Measurements from ENCODE around the gene FBXW2. TPM values are rescaled to one million over a fixed set of nuclear protein-coding genes. Genes with fewer than 3 reads are reported as not detected.

The FBXW2 gene
- total RNA-seq, 1 experiment from 2014 or later = 46.0 TPM

- Histone ChIP-seq H3K36me3 (ENCODE audit: control insufficient read depth, insufficient read depth, low read length) (peaks cover 8% of the 10 kb centered on the region), H3K27ac (ENCODE audit: low read length) (no peak overlapping the region), H3K27me3 (ENCODE audit: control insufficient read depth, insufficient read depth, low read length) (no peaks in the 10 kb centered on the region), H3K4me3 (ENCODE audit: low read depth in 2 of 2, low read length in 2 of 2) (no peak overlapping the region), H3K4me1 (ENCODE audit: control insufficient read depth, insufficient read depth, low read length) (peaks cover 5% of the 10 kb centered on the region; the same call in 1 of the 2 replicates), H3K9me3 (ENCODE audit: control insufficient read depth, insufficient read depth, low read depth, low read length) (no peaks in the 10 kb centered on the region)
- TF ChIP-seq SIN3A (IDR thresholded peaks at IDR 0.05; ENCODE audit: borderline replicate concordance, insufficient read depth, low read depth, low read length) (no peak), TCF7L2 (IDR thresholded peaks at IDR 0.05; ENCODE audit: low read depth, low read length) (no peak), POLR2AphosphoS5 (IDR thresholded peaks at IDR 0.05; ENCODE audit: low read depth, low read length) (no peak)
- TF ChIP-seq, protein P1, sequence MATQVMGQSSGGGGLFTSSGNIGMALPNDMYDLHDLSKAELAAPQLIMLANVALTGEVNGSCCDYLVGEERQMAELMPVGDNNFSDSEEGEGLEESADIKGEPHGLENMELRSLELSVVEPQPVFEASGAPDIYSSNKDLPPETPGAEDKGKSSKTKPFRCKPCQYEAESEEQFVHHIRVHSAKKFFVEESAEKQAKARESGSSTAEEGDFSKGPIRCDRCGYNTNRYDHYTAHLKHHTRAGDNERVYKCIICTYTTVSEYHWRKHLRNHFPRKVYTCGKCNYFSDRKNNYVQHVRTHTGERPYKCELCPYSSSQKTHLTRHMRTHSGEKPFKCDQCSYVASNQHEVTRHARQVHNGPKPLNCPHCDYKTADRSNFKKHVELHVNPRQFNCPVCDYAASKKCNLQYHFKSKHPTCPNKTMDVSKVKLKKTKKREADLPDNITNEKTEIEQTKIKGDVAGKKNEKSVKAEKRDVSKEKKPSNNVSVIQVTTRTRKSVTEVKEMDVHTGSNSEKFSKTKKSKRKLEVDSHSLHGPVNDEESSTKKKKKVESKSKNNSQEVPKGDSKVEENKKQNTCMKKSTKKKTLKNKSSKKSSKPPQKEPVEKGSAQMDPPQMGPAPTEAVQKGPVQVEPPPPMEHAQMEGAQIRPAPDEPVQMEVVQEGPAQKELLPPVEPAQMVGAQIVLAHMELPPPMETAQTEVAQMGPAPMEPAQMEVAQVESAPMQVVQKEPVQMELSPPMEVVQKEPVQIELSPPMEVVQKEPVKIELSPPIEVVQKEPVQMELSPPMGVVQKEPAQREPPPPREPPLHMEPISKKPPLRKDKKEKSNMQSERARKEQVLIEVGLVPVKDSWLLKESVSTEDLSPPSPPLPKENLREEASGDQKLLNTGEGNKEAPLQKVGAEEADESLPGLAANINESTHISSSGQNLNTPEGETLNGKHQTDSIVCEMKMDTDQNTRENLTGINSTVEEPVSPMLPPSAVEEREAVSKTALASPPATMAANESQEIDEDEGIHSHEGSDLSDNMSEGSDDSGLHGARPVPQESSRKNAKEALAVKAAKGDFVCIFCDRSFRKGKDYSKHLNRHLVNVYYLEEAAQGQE (IDR thresholded peaks at IDR 0.05; ENCODE audit: insufficient read depth in 1 of 2, low read depth in 2 of 2, low read length in 1 of 2) = no peak
- TF ChIP-seq, protein P2, sequence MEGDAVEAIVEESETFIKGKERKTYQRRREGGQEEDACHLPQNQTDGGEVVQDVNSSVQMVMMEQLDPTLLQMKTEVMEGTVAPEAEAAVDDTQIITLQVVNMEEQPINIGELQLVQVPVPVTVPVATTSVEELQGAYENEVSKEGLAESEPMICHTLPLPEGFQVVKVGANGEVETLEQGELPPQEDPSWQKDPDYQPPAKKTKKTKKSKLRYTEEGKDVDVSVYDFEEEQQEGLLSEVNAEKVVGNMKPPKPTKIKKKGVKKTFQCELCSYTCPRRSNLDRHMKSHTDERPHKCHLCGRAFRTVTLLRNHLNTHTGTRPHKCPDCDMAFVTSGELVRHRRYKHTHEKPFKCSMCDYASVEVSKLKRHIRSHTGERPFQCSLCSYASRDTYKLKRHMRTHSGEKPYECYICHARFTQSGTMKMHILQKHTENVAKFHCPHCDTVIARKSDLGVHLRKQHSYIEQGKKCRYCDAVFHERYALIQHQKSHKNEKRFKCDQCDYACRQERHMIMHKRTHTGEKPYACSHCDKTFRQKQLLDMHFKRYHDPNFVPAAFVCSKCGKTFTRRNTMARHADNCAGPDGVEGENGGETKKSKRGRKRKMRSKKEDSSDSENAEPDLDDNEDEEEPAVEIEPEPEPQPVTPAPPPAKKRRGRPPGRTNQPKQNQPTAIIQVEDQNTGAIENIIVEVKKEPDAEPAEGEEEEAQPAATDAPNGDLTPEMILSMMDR (IDR thresholded peaks at IDR 0.05) = no peak
- POLR2A ChIA-PET = no interaction called here
- in situ Hi-C loops (cut with HindIII; ENCODE audit: low pct_unique_long_range_greater_than_20kb, low sequenced_read_pairs) = no loop called here
- ATAC-seq = no peak
- CTCF ChIA-PET = interaction anchor here (0.6 kb wide), 1 partner anchor 216 kb away, joined by 3 read pairs; no protein-coding TSS in a partner anchor
- intact Hi-C loops (cut with micrococcal nuclease; ENCODE audit: unreplicated experiment) = no loop called here
- DNase-seq (ENCODE audit: low read depth, low spot score) = no peak
- BruUV-seq (replicated peaks) = no TSS peak
Measured at GRCh38 chr9:120837921-120838320, 44.7 kb upstream of the FBXW2 start.

DNA sequence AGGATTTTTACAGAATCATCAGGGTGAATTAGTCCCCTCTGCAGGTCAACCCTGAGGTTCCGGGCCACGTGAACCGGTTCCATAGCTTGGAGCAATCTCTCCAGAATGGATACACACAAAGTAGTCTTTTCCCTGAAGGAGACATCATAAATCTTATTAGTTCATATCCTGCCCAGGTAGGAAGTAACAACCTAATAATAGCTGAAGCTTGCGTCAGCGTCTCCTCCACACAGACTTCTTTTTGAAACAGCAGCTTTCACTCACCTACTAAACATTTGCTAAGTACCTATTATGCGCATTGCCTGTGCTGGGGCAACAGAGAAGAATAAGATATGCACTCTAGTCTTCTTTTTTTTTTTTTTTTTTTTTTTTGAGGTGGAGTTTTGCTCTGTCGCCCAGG is 40.1 kb upstream of the FBXW2 start:
- in situ Hi-C loops (cut with HindIII; ENCODE audit: low pct_unique_long_range_greater_than_20kb, low sequenced_read_pairs) (no loop called here), intact Hi-C loops (cut with micrococcal nuclease; ENCODE audit: unreplicated experiment) (no loop called here)
- Histone ChIP-seq H3K27me3 (ENCODE audit: control insufficient read depth, insufficient read depth, low read length) (no peaks in the 10 kb centered on the region), H3K36me3 (ENCODE audit: control insufficient read depth, insufficient read depth, low read length) (peaks cover 18% of the 10 kb centered on the region; the same call in 1 of the 2 replicates), H3K27ac (ENCODE audit: low read length) (no peak overlapping the region), H3K4me3 (ENCODE audit: low read depth in 2 of 2, low read length in 2 of 2) (no peak overlapping the region), H3K9me3 (ENCODE audit: control insufficient read depth, insufficient read depth, low read depth, low read length) (no peaks in the 10 kb centered on the region), H3K4me1 (ENCODE audit: control insufficient read depth, insufficient read depth, low read length) (no peaks in the 10 kb centered on the region)
- ChIA-PET CTCF (no interaction called here), POLR2A (no interaction called here)
- DNase-seq (ENCODE audit: low read depth, low spot score) (no peak), ATAC-seq (no peak)
- BruUV-seq (replicated peaks) = no TSS peak
- no peak for TF ChIP-seq SIN3A (IDR thresholded peaks at IDR 0.05; ENCODE audit: borderline replicate concordance, insufficient read depth, low read depth, low read length)
- no peak for TF ChIP-seq TCF7L2 (IDR thresholded peaks at IDR 0.05; ENCODE audit: low read depth, low read length)

DNA sequence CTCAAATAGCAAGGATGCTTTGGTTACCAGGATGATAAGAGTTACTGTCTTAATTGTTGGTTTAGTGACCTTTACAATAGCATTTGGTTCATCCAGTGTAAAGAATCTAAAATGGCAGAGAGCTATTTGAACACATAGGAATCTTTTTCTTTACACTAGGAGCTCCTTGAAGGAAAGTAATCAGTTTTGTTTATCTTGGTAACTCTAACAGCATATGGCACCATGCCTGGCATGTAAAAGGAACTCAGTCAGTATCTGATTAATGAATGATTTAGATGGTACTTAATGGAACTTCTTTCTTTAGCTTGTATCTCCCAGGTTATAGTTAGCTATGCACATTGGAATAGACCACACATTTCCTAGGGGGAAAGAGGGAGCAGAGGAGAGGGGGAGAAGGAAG is 39.6 kb upstream of the FBXW2 start:
- no peaks in the 10 kb centered on the region for H3K9me3 ChIP-seq (ENCODE audit: control insufficient read depth, insufficient read depth, low read depth, low read length)
- no peaks in the 10 kb centered on the region for H3K27me3 ChIP-seq (ENCODE audit: control insufficient read depth, insufficient read depth, low read length)
- BruUV-seq (replicated peaks) = no TSS peak
- no peak overlapping the region for H3K4me3 ChIP-seq (ENCODE audit: low read depth in 2 of 2, low read length in 2 of 2)
- no peak overlapping the region for H3K27ac ChIP-seq (ENCODE audit: low read length)
- CTCF ChIA-PET = no interaction called here
- intact Hi-C loops (cut with micrococcal nuclease; ENCODE audit: unreplicated experiment) = no loop called here
- no peaks in the 10 kb centered on the region for H3K4me1 ChIP-seq (ENCODE audit: control insufficient read depth, insufficient read depth, low read length)
- TF ChIP-seq POLR2AphosphoS5 (IDR thresholded peaks at IDR 0.05; ENCODE audit: low read depth, low read length) (no peak), SIN3A (IDR thresholded peaks at IDR 0.05; ENCODE audit: borderline replicate concordance, insufficient read depth, low read depth, low read length) (no peak), TCF7L2 (IDR thresholded peaks at IDR 0.05; ENCODE audit: low read depth, low read length) (no peak)
- TF ChIP-seq, protein P2 (IDR thresholded peaks at IDR 0.05) = no peak
- TF ChIP-seq, protein P1 (IDR thresholded peaks at IDR 0.05; ENCODE audit: insufficient read depth in 1 of 2, low read depth in 2 of 2, low read length in 1 of 2) = no peak
- in situ Hi-C loops (cut with HindIII; ENCODE audit: low pct_unique_long_range_greater_than_20kb, low sequenced_read_pairs) = no loop called here
- DNase-seq (ENCODE audit: low read depth, low spot score) = no peak
- POLR2A ChIA-PET = no interaction called here
- peaks cover 18% of the 10 kb centered on the region; the same call in 1 of the 2 replicates for H3K36me3 ChIP-seq (ENCODE audit: control insufficient read depth, insufficient read depth, low read length)
- ATAC-seq = no peak
